ENCODE data around the gene CYP2C19.
"Not testable (repeated sequence)": the region's sequence is repeated elsewhere in the genome, so short reads cannot be mapped to it uniquely, and the experiment has no call there.

Gene CYP2C19

DNA sequence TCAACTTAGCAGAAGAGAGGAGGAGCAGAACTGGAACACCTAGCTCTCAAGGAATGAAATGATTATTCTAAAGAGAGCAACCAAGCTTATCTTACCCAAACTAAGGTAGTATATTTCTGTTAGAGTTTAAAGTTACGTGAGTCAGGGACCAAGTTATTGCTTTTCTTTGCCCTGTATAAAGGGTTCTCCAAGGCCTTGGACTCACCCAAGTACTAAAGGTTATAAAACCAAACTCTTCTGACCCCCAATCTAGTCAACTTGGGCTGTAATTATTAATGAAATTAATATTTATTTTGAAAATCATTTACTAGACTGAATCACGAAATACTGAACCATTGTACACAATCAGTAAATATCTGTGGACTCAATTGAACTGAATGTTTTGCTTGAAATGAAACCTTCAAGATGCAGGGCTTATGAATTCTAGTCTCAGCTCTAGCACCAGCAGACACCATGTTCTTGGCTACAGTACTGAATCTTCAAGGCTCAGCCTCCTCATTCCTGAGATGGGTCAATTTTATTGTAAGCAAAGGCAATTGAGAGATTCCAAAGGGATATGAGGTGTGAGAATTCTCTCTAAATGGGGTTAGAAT lies 1.8 kb upstream of the CYP2C19 start:
- ChIA-PET POLR2A (ENCODE audit: low non-redundant PET) (no interaction called here), CTCF (interaction anchor here (0.7 kb wide), 1 partner anchor 258 kb away, joined by 3 read pairs; no protein-coding TSS in a partner anchor)
- DNase-seq (ENCODE audit: low spot score): no peak
- TF ChIP-seq, protein P1, sequence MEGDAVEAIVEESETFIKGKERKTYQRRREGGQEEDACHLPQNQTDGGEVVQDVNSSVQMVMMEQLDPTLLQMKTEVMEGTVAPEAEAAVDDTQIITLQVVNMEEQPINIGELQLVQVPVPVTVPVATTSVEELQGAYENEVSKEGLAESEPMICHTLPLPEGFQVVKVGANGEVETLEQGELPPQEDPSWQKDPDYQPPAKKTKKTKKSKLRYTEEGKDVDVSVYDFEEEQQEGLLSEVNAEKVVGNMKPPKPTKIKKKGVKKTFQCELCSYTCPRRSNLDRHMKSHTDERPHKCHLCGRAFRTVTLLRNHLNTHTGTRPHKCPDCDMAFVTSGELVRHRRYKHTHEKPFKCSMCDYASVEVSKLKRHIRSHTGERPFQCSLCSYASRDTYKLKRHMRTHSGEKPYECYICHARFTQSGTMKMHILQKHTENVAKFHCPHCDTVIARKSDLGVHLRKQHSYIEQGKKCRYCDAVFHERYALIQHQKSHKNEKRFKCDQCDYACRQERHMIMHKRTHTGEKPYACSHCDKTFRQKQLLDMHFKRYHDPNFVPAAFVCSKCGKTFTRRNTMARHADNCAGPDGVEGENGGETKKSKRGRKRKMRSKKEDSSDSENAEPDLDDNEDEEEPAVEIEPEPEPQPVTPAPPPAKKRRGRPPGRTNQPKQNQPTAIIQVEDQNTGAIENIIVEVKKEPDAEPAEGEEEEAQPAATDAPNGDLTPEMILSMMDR (conservative IDR thresholded peaks at IDR 0.05; ENCODE audit: low read depth): no peak
- no peak overlapping the region for H3K27ac ChIP-seq

GRCh38 chr10:94775425-94775824 lies 12.9 kb downstream of the CYP2C19 start:
- POLR2A ChIA-PET (ENCODE audit: low non-redundant PET); H3K27ac ChIP-seq; DNase-seq (ENCODE audit: low spot score); CTCF ChIA-PET: not testable (repeated sequence)

DNA sequence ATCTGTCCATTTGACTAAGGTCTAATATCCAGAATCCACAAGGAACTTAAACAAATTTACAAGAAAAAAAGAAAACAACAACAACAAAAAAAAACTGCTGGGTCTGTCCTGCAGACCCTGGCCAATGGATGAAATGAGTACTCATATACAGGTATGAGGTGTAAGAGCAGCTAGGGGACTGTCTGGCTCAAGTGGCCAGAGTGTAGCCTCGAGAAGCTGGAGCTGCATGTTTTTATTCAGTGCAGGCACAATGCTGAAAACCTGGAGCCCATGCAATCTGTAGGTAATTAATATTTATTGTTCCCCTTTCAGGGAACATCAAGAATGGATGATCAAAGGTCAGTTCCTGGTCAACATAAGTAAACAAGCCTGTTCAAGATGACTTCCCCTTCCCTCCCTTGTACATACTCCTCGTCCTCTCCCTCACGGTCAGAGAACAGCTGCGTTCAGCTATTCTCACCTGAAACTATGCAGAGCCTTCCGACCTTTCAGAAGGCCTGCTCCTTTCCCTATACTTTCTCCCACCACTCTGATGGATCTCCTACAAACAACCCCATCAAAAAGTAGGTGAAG lies 15.5 kb downstream of the CYP2C19 start:
- CTCF ChIA-PET: no interaction called here
- TF ChIP-seq, protein P1 (conservative IDR thresholded peaks at IDR 0.05; ENCODE audit: low read depth): no peak

DNA sequence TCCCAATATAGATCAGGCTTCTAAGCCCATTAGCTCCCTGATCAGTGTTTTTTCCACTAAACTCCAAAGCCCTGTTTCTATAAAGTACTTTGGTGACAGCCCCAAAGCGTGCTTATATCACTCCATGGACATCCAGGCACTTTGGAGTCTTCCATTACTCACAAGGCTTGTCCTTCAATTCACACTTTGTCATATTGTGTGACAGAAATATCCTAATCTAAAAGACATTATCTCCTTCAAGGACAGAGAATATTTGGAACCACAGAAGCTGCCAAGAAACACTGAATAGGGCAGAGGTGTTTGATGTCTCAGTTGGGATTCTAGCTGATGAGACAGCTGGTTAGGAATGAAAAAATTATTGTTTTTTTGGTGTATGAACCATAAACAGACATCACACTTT lies 18.4 kb downstream of the CYP2C19 start:
- TF ChIP-seq, protein P1 (conservative IDR thresholded peaks at IDR 0.05; ENCODE audit: low read depth): no peak
- H3K27ac ChIP-seq: no peak overlapping the region
- CTCF ChIA-PET: no interaction called here
- POLR2A ChIA-PET (ENCODE audit: low non-redundant PET): no interaction called here
- DNase-seq (ENCODE audit: low spot score): no peak

More for the DNA sequence above, 15.5 kb downstream of the CYP2C19 start:
- H3K27ac ChIP-seq: no peak overlapping the region
- no peak for DNase-seq (ENCODE audit: low spot score)
- POLR2A ChIA-PET (ENCODE audit: low non-redundant PET): no interaction called here

DNA sequence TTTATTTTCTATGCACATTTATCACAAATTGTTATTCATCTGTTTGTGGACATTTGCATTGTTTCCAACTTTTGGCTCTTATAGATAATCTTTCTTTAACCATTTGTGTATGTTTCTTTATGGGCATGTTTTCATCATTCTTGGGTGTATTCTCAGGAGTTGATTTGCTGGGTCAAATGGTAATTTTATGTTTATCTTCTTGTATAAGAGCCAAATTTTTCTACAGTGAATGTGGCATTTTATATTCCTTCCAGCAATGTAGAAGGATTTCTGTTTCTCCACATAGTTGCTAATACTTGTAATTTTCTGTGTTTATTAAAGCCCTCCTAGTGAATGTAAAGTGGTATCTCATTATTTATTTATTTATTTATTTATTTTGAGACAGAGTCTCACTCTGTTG lies 21.8 kb downstream of the CYP2C19 start:
- DNase-seq (ENCODE audit: low spot score): no peak
- POLR2A ChIA-PET (ENCODE audit: low non-redundant PET): no interaction called here
- CTCF ChIA-PET: no interaction called here
- TF ChIP-seq, protein P1 (conservative IDR thresholded peaks at IDR 0.05; ENCODE audit: low read depth): no peak
- H3K27ac ChIP-seq: no peak overlapping the region

DNA sequence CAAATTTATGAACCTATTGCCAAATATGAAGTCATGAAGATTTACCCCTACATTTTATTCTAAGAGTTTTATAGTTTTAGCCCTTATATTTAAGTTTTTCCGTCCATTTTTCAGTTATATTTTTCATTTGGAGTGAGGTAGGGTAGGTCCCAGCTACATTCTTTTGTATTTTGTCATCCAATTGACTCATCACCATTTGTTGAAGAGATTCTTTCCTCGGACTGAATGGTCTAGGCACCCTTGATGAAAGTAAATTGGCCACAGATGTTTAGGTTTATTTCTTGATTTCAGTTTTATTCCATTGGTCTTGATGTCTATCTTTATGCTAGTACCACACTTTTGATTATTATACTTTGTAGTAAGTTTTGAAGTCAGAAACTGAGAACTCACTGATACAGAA lies 22.7 kb downstream of the CYP2C19 start:
- ChIA-PET POLR2A (ENCODE audit: low non-redundant PET) (interaction anchor here (0.6 kb wide), 1 partner anchor 18 kb away, joined by 3 read pairs; no protein-coding TSS in a partner anchor), CTCF (no interaction called here)
- no peak overlapping the region for H3K27ac ChIP-seq
- peak; percentile 9 for DNase-seq (ENCODE audit: low spot score)
- TF ChIP-seq, protein P1 (conservative IDR thresholded peaks at IDR 0.05; ENCODE audit: low read depth): no peak

DNA sequence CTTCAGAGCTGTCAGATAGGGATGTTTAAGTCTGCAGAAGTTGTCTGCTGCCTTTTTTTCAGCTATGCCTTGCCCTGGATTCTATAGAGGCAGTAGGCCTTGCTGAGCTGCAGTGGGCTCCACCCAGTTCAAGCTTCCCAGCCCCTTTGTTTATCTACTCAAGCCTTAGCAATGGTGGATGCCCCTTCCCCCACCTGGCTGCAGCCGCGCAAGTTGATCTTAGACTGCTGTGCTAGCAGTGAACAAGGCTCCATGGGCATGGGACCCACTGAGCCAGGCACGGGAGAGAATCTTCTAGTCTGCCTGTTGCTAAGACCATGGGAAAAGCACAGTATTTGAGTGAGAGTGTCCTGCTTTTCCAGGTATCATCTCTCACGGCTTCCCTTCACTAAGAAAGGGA lies 38.1 kb downstream of the CYP2C19 start:
- CTCF ChIA-PET; POLR2A ChIA-PET (ENCODE audit: low non-redundant PET); DNase-seq (ENCODE audit: low spot score); H3K27ac ChIP-seq: not testable (repeated sequence)
